HG03045 (cell line): ENCODE results near the gene LHFPL5.

Experiments
- ATAC-seq: cut with Tn5 transposase; IDR thresholded peaks from one replicate; pipeline ENCODE4 v1.9.1; 2021; ENCODE audit warnings: mild to moderate bottlenecking, moderate library complexity; ENCODE audit not compliant: unreplicated experiment

Gene LHFPL5

DNA sequence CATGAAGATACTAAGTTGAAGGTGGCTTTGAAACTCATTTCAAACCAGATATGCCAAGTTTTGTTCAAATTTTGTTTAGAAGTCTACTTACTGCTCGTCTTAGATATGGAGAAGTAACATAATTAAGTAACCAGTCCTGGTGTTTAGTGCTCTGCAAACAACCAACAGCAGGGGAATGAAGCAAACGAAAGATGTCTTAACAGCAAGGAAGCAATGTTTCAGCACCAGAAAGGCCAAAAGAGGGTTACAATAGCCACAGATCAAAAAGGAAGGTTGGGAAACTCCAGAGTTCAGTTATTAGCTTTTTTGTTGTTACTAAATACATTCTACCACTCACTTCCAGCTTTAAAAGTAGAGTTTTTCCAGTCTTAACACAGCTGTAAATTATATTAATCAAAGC, 45.1 kb downstream of the LHFPL5 start:
- ATAC-seq = no peak

- no peak for ATAC-seq
These were observed 47.8 kb downstream of the LHFPL5 start for GRCh38 chr6:35852994-35853393.

DNA sequence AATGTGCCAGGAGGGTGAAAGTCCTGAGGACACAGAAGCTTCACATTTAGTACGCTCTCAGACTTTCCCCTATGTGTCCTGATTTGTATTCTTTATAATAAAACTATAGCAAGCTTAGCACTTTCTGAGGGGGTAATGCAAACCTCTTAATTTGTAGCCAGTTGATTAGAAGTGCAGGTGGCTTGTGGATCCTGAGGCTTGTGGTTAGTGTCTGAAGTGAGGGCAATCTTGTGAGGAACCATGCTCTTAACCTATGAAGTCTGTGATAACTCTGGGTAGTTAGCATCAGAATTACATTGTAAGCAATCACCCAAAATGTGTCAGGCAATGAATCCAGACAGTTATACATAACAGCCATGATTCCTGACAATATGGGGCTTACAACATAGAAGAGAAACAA, 51.1 kb downstream of the LHFPL5 start:
- ATAC-seq = no peak

DNA sequence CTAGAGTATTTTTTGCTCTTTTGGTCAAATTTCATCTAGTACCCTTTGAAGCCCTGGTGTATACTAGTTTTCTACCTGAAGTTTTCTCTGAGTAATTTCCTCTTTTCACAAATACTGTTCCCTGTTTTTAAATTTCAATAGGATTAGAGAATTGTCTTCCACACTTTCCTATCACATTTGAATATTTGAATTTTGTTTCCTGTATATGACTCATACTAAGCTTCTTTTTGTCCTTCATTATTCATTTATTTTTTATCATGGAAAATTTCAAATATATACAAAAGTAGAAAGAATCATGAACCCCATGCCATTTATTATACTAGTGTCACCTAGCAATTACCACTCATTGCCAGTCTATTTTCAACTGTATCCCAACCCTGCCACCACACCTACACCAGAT, 52.7 kb downstream of the LHFPL5 start:
- ATAC-seq = no peak

- no peak for ATAC-seq
These were observed 54.2 kb downstream of the LHFPL5 start for GRCh38 chr6:35859367-35859766.
